GM21576 (cell line): Measurements from ENCODE around the gene CEBPZOS.

ENCODE experiments used
- ATAC-seq: cut with Tn5 transposase; IDR thresholded peaks from one replicate; pipeline ENCODE4 v1.9.1; 2021; ENCODE audit warnings: mild to moderate bottlenecking, moderate library complexity; ENCODE audit not compliant: unreplicated experiment

The CEBPZOS gene

DNA sequence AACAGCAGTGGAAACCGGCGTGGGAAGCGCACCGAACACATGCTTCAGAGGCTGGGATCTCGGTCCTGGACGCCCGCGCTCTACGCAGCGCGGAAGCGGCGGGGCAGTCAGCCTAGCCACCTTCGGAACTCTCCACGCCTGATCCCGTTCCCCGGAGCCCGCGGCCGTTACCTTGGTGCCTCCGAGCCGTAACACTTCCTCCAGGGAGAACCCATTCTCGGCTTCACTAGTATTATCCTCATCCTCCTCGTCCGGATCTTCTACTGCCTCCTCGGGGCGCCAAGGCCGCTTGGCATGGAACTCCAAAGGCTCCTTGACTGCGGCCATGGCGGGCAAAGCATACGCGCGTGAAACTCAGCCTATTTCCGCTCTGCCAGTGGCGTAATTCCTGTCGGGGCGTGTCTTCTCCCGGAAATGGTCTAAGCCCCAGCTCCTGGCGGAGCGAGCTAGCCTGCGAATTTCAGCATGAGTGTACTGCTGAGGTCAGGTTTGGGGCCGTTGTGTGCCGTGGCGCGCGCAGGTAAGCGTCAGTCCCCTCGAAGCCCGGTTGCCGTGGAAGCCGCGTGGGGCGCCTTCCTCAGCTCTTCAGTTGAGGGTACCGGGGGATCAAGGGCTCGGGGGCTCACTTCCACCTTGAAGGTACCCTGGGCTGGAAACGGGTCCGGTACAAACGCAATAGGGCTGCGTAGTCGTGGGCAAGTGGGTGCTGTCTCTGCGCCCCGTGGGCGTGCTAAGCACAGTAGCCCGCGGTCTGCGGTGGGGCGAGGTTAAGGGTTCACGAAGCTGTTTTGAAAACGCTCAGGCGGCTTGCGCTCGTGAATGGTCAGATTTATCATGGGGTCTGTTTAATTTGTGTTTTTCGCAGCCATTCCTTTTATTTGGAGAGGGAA lies 35.2 kb downstream of the CEBPZOS start, which contains the start of the genes CEBPZ and NDUFAF7:
Gene CEBPZ, minus strand, starts transcription at position 356 of the 890 bp plus-strand sequence. Its CDS starts 29 bp downstream, at position 327.
Gene NDUFAF7, plus strand, starts transcription at position 418 of the 890 bp plus-strand sequence. Its CDS starts 48 bp downstream, at position 466.
- peak; percentile 93 for ATAC-seq

DNA sequence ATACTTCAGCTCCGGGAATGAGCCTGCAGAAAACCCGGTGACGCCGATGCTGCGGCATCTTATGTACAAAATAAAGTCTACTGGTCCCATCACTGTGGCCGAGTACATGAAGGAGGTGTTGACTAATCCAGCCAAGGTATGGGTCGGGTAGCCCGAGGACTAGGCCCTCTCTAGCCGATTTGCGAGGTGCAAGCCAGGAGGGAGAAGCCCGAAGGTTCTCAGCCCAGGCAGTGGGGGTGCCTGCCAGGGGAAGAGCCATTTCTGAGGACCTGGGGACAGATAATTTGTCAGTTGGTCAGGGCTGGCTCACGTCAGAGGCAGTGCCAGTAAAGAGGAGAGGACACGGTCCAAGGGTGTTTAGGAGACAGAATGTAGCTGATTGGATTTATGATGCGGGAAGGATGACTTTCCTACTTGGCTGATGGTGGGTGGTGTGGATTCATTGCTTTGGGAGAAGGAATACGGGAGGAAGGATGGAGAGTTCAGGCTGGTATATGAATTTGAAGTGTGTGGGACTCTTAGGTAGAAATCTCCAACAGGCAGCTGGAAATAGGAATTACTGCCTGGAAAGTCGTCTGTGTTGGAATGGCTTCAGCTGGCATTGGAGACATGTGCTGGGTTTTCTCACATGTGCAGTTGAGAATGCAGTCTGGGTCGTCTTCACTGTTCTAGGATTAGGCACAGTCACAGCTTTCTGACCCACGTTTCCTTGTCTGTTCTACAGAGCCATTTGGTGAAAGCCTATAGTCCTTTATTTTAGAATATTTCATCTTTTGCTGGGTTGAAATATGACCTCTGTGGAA lies 36.0 kb downstream of the CEBPZOS start:
- ATAC-seq = no peak

DNA sequence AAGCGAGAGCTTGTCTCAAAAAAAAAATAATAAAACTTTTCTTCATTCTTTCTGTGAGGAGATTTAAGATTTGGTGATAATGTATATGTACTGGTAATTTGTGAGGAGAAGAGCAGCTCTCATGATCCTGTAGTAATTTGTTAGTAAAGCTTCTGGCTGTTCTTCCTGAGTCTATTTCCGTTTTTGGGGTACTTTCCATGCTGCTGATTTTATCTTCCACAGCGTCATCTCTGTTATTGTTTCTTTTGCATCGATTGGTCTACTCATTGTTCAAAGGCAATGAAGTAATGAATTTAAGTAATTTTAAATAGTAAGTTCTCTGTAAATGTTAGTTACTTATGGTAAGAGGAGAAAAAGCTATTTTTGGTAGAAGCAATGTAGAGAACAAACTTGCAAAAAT lies 47.1 kb downstream of the CEBPZOS start:
- no peak for ATAC-seq

DNA sequence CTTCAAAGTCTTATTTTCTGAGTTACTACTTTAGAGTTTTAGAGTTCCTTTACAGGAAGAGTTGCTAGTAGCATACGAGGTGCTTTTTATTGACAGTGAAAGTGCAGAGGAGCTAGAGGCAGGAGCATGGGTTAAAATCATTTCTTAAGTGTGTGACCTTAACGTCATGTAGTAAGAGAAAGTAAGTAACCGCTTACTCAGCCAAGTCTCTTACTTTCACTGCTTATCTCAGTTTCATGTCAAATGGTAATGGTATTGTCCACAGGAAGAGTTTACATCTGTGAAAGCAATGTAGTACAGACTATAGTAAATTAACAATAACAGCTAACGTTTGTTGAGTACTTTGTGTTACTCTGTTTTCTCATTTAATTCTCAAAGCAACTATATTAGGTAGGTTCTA lies 47.7 kb downstream of the CEBPZOS start:
- peak; percentile 95 for ATAC-seq

DNA sequence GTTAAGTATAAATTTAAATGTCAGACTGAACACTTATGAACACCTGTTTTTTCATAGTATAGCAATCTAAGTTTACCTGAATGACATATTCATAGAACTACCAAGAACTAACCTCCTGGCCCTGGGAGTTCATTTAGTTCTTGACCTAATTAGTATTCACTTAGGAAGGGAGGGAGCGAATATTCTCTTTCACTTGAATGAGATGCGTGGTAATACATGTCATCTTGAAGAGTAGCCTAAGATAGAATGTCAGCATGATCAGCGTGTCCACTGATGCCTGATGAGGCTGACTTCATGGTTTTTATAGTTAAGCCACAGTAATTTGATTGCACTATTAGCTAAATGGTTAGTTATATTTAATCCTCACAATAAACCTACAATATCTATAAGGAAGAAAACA lies 48.5 kb downstream of the CEBPZOS start:
- ATAC-seq = no peak

DNA sequence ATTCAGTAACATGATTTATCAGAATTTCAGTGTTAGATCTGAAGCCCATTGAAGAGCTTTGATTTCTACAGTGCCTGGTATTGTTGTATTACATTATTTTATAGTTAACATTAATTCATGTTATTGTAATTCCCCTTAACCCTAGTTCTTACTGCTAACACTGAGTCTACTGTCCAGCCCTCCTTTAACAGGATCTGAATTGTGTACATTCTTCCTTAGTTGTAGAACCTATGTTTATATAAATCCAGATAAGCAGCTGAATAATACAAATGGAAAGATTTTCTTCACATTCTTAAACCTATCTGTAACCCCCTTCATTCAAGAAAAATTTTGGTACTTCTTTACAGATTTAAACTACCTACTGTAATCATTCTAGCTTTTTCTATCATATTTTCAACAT lies 49.9 kb downstream of the CEBPZOS start:
- ATAC-seq = no peak

DNA sequence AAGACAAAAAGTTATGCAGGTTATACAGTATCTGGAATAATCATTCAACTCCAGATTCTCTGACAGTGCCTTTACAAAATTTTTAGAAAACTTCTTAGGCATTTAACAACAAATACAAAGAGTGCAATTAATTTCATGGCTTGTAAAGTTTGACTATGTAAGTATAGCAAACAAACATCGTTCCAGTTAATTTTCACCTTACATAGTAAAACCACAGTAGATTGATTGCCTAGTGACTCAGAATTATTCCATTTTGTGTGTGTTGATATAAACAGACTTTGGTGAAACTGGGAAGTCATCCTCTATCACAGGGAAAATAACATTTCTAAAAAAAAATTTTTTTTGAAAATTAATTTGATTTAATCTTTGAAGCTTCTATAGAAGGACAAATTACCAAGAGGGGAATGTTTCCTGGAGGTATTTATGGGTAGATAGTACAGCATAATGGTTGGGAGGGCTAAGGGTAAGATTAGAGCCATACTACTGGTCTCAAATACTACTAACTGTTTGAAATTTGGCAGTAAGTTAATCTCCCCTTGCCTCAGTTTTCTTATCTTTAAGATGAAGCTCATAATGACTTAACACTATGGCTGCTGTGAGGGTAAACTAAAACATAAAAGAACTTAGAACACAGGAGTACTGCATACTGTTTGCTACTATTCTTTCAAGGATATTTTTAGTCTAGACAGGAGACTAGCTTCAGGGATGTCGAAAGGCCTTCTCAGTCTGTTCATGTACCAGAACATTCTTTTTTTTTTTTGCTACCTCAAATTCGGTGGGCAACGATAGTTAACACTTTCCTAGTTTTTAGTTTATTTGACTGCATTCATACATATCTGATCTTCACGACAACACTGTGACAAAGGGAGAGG lies 54.8 kb downstream of the CEBPZOS start:
- no peak for ATAC-seq
